Measurements from ENCODE around the gene SLC25A2.

DNA sequence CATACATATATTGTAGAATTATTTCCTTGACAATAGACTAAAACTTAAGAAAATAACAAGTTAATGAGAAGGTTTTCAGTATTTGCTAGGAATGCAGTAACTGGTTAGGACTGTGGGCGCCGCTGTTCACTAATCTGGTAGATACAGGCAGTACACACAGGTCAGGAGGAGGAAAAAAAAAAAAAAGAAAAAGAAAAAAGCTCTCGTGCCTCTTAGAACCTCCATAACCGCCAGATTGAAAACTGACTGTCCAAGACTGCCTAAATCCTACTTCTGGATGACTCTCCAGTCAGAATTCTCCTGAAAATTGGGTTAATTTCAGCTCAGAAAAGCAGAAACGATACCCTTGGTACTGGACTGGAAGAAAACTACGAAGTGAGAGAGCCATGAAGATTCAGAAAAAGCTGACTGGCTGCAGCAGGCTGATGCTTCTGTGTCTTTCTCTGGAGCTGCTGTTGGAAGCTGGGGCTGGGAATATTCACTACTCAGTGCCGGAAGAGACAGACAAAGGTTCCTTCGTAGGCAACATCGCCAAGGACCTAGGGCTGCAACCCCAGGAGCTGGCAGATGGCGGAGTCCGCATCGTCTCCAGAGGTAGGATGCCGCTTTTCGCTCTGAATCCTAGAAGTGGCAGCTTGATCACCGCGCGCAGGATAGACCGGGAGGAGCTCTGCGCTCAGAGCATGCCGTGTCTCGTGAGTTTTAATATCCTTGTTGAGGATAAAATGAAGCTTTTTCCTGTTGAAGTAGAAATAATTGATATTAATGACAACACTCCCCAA lies 26.6 kb upstream of the SLC25A2 start, which contains the start of gene PCDHGA1:
- TF ChIP-seq, protein P1, sequence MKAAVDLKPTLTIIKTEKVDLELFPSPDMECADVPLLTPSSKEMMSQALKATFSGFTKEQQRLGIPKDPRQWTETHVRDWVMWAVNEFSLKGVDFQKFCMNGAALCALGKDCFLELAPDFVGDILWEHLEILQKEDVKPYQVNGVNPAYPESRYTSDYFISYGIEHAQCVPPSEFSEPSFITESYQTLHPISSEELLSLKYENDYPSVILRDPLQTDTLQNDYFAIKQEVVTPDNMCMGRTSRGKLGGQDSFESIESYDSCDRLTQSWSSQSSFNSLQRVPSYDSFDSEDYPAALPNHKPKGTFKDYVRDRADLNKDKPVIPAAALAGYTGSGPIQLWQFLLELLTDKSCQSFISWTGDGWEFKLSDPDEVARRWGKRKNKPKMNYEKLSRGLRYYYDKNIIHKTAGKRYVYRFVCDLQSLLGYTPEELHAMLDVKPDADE (IDR thresholded peaks at IDR 0.05), result no peak
- TF ChIP-seq CTCF (conservative IDR thresholded peaks at IDR 0.05; ENCODE audit: low read depth in 2 of 2) (peak; percentile 42 to 49), REST (IDR thresholded peaks at IDR 0.05; ENCODE audit: unreplicated experiment) (no peak), POLR2AphosphoS5 (IDR thresholded peaks at IDR 0.05; ENCODE audit: low read depth) (no peak), CREB1 (CRISPR knock-in tag; IDR thresholded peaks at IDR 0.05; ENCODE audit: low read depth) (no peak), EZH2phosphoT487 (IDR thresholded peaks at IDR 0.05; ENCODE audit: unreplicated experiment) (no peak), STAT1 (IDR thresholded peaks at IDR 0.05; ENCODE audit: unreplicated experiment) (no peak), EZH2 (IDR thresholded peaks at IDR 0.05; ENCODE audit: low read depth, unreplicated experiment) (no peak), NANOG (IDR thresholded peaks at IDR 0.05; ENCODE audit: borderline replicate concordance) (no peak), JUNB (IDR thresholded peaks at IDR 0.05; ENCODE audit: unreplicated experiment) (no peak)
